Activated T-helper 1 cell treated with anti-CD3 and anti-CD28 coated beads, Interleukin-12 subunit alpha, Interleukin-12 subunit beta, Interleukin-2, Interleukin-4 antibody, amounts not matched to agents 30 ng/mL and 10 ng/mL and 1 ng/mL, durations not matched to agents 14 hours and 24 hours and 36 hours (primary cell): ENCODE data around the gene SRY. TPM values are rescaled to one million over a fixed set of nuclear protein-coding genes. Genes with fewer than 3 reads are reported as not detected.
A peak's percentile ranks its signal among the peaks of the same experiment; 100 is the strongest.
"Not testable (repeated sequence)": the region's sequence is repeated elsewhere in the genome, so short reads cannot be mapped to it uniquely, and the experiment has no call there.

Experiments used
- DNase-seq: peaks from one replicate; pipeline ENCODE4 v3.0.0; 2021; ENCODE audit warnings: low spot score
- H3K27ac Mint-ChIP-seq: one replicate; pipeline ENCODE4 v1.8.0; 2021; ENCODE audit warnings: mild to moderate bottlenecking, mixed read lengths
- H3K27me3 Mint-ChIP-seq: one replicate; pipeline ENCODE4 v1.8.0; 2022; ENCODE audit warnings: mild to moderate bottlenecking, moderate library complexity, mixed read lengths; ENCODE audit not compliant: insufficient read depth
- H3K36me3 Mint-ChIP-seq: one replicate; pipeline ENCODE4 v1.8.0; 2021; ENCODE audit warnings: low read depth, mixed read lengths
- H3K4me1 Mint-ChIP-seq: one replicate; pipeline ENCODE4 v1.8.0; 2021; ENCODE audit warnings: low read depth, mixed read lengths
- H3K4me3 Mint-ChIP-seq: one replicate; pipeline ENCODE4 v1.8.0; 2021; ENCODE audit warnings: mild to moderate bottlenecking, moderate library complexity, mixed read lengths
- H3K9me3 Mint-ChIP-seq: one replicate; pipeline ENCODE4 v1.8.0; 2021; ENCODE audit warnings: mixed read lengths
- intact Hi-C: fragments of 100-400 bp; cut with micrococcal nuclease; formaldehyde crosslinking; loops from one replicate; pipeline ENCODE4 v1.15.1; 2024
- total RNA-seq: library from RNA; stranded (reverse); gene quantifications from 2 replicates; pipeline ENCODE4 v1.2.3, GENCODE V29; 2022

The SRY gene
- total RNA-seq: not detected in 2 replicates

DNA sequence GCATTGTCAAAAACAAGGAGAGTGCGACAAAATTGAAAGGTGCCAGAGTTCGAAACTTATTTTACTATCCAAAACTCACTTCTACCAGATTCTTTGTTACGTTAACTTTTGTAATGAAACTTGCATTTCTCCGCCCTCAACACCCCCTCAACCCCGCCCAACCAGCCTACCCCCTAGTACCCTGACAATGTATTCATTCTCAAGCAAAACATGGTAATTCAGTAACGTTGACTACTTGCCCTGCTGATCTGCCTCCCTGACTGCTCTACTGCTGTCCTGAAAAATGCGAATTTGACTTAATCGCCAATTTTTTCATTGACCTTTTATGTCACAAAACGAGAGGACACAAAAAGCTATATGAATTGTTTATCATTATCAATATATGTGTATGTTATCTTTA, at the start of gene SRY:
Gene SRY, minus strand, starts transcription at position 83 of the 400 bp plus-strand sequence. Its CDS starts 79 bp downstream, at position 4.
- intact Hi-C loops: no loop called here
- DNase-seq: no peak
- Mint-ChIP-seq H3K27me3 (peaks cover 36% of the 10 kb centered on the region), H3K36me3 (peaks cover 2% of the 10 kb centered on the region), H3K27ac (no peak within 1 kb of the TSS), H3K4me3 (peak within 1 kb of the TSS; percentile 69), H3K9me3 (no peaks in the 10 kb centered on the region), H3K4me1 (peaks cover 6% of the 10 kb centered on the region)

- Mint-ChIP-seq H3K27ac (no peak overlapping the region), H3K4me3 (no peak overlapping the region), H3K36me3 (peaks cover 2% of the 10 kb centered on the region), H3K27me3 (peaks cover 3% of the 10 kb centered on the region), H3K4me1 (peaks cover 8% of the 10 kb centered on the region), H3K9me3 (no peaks in the 10 kb centered on the region)
- intact Hi-C loops: no loop called here
- no peak for DNase-seq
Measured at GRCh38 chrY:2837078-2837477, 49.6 kb upstream of the SRY start.

- DNase-seq: no peak
- Mint-ChIP-seq H3K4me3 (no peak overlapping the region), H3K27ac (no peak overlapping the region), H3K27me3 (peaks cover 3% of the 10 kb centered on the region), H3K36me3 (no peaks in the 10 kb centered on the region), H3K4me1 (no peaks in the 10 kb centered on the region), H3K9me3 (no peaks in the 10 kb centered on the region)
- intact Hi-C loops: no loop called here
Measured at GRCh38 chrY:2835230-2835629, 47.7 kb upstream of the SRY start.

- no peak overlapping the region for H3K27ac Mint-ChIP-seq
- no peaks in the 10 kb centered on the region for H3K36me3 Mint-ChIP-seq
- no peaks in the 10 kb centered on the region for H3K27me3 Mint-ChIP-seq
- no peaks in the 10 kb centered on the region for H3K9me3 Mint-ChIP-seq
- intact Hi-C loops: no loop called here
- no peak for DNase-seq
- H3K4me3 Mint-ChIP-seq: no peak overlapping the region
- no peaks in the 10 kb centered on the region for H3K4me1 Mint-ChIP-seq
Measured at GRCh38 chrY:2828497-2828896, 41.0 kb upstream of the SRY start.

DNA sequence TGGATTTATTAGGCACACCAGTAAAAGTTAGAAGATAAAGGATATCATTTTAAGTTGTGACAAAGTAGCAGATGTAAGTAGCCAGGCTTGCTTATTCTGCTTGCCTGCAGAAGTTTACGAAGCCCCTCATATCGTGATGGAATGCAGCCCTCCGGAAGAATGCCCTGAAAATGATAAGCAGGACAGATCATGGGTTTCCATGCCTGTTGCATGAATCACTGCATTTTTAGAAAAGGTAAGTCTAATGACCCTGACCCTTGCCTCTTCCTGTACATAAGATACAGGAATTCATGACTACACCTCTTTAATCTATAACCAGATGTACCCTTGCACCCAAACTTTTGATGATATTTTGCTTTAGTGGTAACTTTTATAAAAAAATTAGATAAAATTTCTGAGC, 37.0 kb upstream of the SRY start:
- H3K36me3 Mint-ChIP-seq: no peaks in the 10 kb centered on the region
- no peaks in the 10 kb centered on the region for H3K27me3 Mint-ChIP-seq
- intact Hi-C loops: no loop called here
- no peak overlapping the region for H3K4me3 Mint-ChIP-seq
- H3K4me1 Mint-ChIP-seq: no peaks in the 10 kb centered on the region
- no peak overlapping the region for H3K27ac Mint-ChIP-seq
- no peaks in the 10 kb centered on the region for H3K9me3 Mint-ChIP-seq
- DNase-seq: no peak

DNA sequence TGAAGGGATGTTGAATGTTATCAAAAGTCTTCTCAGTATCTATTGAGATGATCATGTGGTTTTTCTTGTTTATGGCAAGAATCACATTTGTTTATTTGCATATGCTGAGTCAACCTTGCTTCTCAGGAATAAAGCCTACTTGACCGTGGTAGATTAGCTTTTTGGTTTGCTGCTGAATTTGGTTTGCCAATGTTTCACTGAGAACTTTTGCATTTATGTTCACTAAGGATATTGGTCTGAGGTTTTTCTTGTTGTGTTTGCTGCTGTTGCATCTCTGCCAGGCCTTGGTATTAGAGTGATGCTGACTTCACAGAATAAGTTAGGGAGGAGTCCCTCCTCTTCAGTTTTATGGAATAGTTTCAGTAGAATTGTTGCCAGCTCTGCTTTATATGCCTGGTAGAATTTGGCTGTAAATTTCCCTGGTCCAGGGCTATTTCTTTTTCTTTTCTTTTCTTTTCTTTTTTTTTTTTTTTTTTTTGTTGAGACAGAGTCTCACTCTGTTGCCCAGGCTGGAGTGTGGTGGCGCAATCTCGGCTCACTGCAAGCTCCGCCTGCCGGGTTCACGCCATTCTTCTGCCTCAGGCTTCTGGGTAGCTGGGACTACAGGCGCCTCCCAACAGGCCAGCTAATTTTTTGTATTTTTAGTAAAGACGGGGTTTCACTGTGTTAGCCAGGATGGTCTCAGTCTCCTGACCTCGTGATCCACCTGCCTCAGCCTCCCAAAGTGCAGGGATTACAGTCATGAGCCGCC, 29.8 kb upstream of the SRY start:
- H3K27ac Mint-ChIP-seq, H3K36me3 Mint-ChIP-seq, DNase-seq, H3K27me3 Mint-ChIP-seq, intact Hi-C loops, H3K4me1 Mint-ChIP-seq, H3K4me3 Mint-ChIP-seq, H3K9me3 Mint-ChIP-seq: not testable (repeated sequence)

DNA sequence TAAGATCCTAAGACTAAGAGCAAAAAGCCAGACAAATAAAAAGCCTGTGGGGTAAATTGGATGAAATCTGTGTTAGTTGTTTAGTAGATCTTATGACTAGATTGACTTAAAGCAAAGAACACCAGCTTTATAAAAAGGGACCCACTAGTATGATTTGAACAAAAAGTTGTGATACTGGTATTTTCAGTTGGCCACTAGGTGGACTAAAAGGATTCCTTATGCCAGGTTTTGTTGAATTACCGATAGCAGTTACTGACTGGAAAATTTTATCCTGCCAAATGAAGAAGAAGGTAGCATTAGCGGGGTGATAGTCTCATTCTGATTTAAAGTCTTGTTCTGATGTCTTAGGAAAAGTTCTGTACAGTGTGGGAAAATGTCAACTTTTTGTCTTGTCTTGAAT, 12.8 kb upstream of the SRY start:
- Mint-ChIP-seq H3K36me3 (no peaks in the 10 kb centered on the region), H3K4me3 (no peak overlapping the region), H3K9me3 (no peaks in the 10 kb centered on the region), H3K27ac (no peak overlapping the region), H3K4me1 (no peaks in the 10 kb centered on the region), H3K27me3 (peaks cover 9% of the 10 kb centered on the region)
- DNase-seq: no peak
- intact Hi-C loops: no loop called here

DNA sequence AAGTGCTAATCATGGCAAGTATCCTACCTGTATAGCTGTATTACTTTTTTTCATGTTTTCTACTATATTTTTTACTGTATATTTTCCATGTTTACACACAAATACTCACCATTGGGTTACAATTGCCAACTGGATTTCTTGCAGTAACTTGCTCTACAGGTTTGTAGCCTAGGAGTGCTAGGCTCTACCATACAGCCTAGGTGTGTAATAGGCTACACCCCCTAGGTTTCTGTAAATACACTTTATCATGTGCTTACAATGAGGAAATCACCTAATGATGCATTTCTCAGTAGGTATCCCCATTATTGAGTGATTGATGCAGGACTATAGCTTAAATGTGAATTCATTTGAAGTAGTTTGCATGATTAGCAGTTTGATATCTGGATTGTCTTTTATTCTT, 10.5 kb upstream of the SRY start:
- no peak for DNase-seq
- H3K4me3 Mint-ChIP-seq: no peak overlapping the region
- no peaks in the 10 kb centered on the region for H3K9me3 Mint-ChIP-seq
- no peaks in the 10 kb centered on the region for H3K36me3 Mint-ChIP-seq
- intact Hi-C loops: no loop called here
- no peaks in the 10 kb centered on the region for H3K4me1 Mint-ChIP-seq
- peaks cover 7% of the 10 kb centered on the region for H3K27me3 Mint-ChIP-seq
- no peak overlapping the region for H3K27ac Mint-ChIP-seq

DNA sequence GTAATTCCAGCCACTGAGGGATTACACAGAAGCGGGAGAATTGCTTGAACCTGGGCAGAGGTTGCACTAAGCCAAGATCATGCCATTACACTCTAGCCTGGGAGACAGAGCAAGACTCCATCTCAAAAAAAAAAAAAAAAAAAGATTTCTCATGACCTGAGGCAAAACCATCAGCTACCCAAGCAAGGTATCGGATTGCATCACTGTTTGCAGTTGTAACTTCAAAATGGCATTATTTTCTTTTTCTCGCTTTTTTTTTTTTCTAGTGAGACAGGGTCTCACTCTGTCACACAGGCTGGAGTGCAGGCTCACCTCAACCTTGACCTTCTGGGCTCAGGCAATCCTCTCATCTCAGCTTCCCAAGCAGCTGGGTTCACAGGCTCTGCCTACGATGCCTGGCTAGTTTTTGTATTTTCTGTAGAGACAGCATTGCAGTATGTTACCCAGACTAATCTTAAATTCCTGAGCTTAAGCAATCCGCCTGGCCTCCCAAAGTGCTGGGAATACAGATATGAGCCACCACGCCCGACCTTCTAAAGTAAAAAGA, 9.6 kb upstream of the SRY start:
- DNase-seq: no peak
- Mint-ChIP-seq H3K27ac (no peak overlapping the region), H3K4me1 (no peaks in the 10 kb centered on the region), H3K36me3 (no peaks in the 10 kb centered on the region), H3K4me3 (no peak overlapping the region), H3K27me3 (peaks cover 7% of the 10 kb centered on the region), H3K9me3 (no peaks in the 10 kb centered on the region)
- intact Hi-C loops: no loop called here

DNA sequence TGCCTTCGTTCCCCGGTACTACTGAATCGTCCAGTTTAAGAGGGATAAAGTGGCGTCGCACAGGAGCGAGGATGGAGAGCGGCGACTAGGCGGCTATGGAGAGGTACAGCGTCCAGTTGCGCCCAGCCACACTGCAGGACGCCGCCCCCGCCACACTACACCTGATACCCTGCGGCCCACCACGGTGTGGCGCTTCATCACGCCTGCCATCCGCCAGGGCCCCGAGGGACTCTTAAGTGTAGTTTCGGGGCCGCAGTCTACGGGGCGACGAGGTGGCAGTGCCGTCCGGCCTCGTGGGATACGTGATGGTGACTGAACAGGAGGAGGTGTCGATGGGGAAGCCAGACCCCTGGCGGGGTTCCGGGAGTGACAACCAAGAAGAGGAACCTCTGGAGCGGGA, 2.3 kb upstream of the SRY start:
- no peak overlapping the region for H3K4me3 Mint-ChIP-seq
- H3K27me3 Mint-ChIP-seq: peaks cover 39% of the 10 kb centered on the region
- no peak for DNase-seq
- no peaks in the 10 kb centered on the region for H3K9me3 Mint-ChIP-seq
- no peak overlapping the region for H3K27ac Mint-ChIP-seq
- peaks cover 6% of the 10 kb centered on the region for H3K4me1 Mint-ChIP-seq
- intact Hi-C loops: no loop called here
- H3K36me3 Mint-ChIP-seq: peaks cover 2% of the 10 kb centered on the region

- H3K9me3 Mint-ChIP-seq: no peaks in the 10 kb centered on the region
- peak overlapping the region; percentile 69 for H3K4me3 Mint-ChIP-seq
Measured at GRCh38 chrY:2786876-2787512, 488 bp downstream of the SRY start.

More at GRCh38 chrY:2786876-2787512, 488 bp downstream of the SRY start:
- no peak for DNase-seq
- Mint-ChIP-seq H3K36me3 (peaks cover 2% of the 10 kb centered on the region), H3K27ac (no peak overlapping the region), H3K27me3 (peaks cover 34% of the 10 kb centered on the region), H3K4me1 (peaks cover 6% of the 10 kb centered on the region)
- intact Hi-C loops: no loop called here
